Calu3 (cell line): ENCODE measurements around the gene ZBTB18. TPM values are rescaled to one million over a fixed set of nuclear protein-coding genes. Genes with fewer than 3 reads are reported as not detected.

Experiments used
- BruUV-seq: library from RNA; stranded (reverse); fragments of 400-500 nt; replicated peaks from 2 replicates; lab custom pipeline; 2021; lab: Mats Ljungman, UMichigan
- CTCF ChIA-PET: fragments of 300-600 bp; sonication (Branson Sonifier 250); formaldehyde crosslinking; loops from one replicate; lab custom pipeline; 2022; ENCODE audit warnings: antibody characterized with exemption; lab: Charles Lee
- DNase-seq: peaks from one replicate; pipeline ENCODE4 v3.0.0; 2022
- H3K27ac Mint-ChIP-seq: one replicate; pipeline ENCODE4 v1.8.0; 2022; ENCODE audit warnings: mixed read lengths; ENCODE audit not compliant: unreplicated experiment
- H3K27me3 Mint-ChIP-seq: one replicate; pipeline ENCODE4 v1.8.0; 2022; ENCODE audit warnings: mixed read lengths; ENCODE audit not compliant: unreplicated experiment
- H3K36me3 Mint-ChIP-seq: one replicate; pipeline ENCODE4 v1.8.0; 2022; ENCODE audit warnings: mild to moderate bottlenecking, moderate library complexity, mixed read lengths; ENCODE audit not compliant: insufficient read depth, unreplicated experiment
- H3K4me1 Mint-ChIP-seq: one replicate; pipeline ENCODE4 v1.8.0; 2022; ENCODE audit warnings: mild to moderate bottlenecking, low read depth, mixed read lengths; ENCODE audit not compliant: unreplicated experiment
- H3K4me3 Mint-ChIP-seq: one replicate; pipeline ENCODE4 v1.8.0; 2022; ENCODE audit warnings: mild to moderate bottlenecking, low read depth, moderate library complexity, mixed read lengths; ENCODE audit not compliant: unreplicated experiment
- H3K9me3 Mint-ChIP-seq: one replicate; pipeline ENCODE4 v1.8.0; 2022; ENCODE audit warnings: low read depth, mixed read lengths; ENCODE audit not compliant: unreplicated experiment
- CTCF ChIP-seq: fragments of 200-600 bp; IDR thresholded peaks from one replicate; pipeline ENCODE4 v1.8.0; 2022; ENCODE audit warnings: antibody characterized with exemption; ENCODE audit not compliant: unreplicated experiment
- intact Hi-C: fragments of 100-400 bp; cut with micrococcal nuclease; formaldehyde crosslinking; loops from one replicate; pipeline ENCODE4 v1.10.0; 2022; ENCODE audit not compliant: unreplicated experiment
- total RNA-seq: library from RNA; stranded (reverse); gene quantifications from 2 replicates; pipeline ENCODE4 v1.2.3, GENCODE V29; 2022

Gene ZBTB18
- total RNA-seq, 1 experiment from 2014 or later: 37.8 TPM

GRCh38 chr1:244065960-244066388, 14.9 kb downstream of the ZBTB18 start:
- DNase-seq: no peak
- no TSS peak for BruUV-seq
- Mint-ChIP-seq H3K4me3 (no peak overlapping the region), H3K27me3 (no peaks in the 10 kb centered on the region), H3K27ac (no peak overlapping the region), H3K9me3 (no peaks in the 10 kb centered on the region), H3K36me3 (peaks cover 4% of the 10 kb centered on the region), H3K4me1 (peaks cover 45% of the 10 kb centered on the region)
- no peak for TF ChIP-seq CTCF
- CTCF ChIA-PET: interaction anchor here (1.1 to 1.7 kb wide), 3 partner anchors 15 to 139 kb away, joined by 3 to 7 read pairs (median 3); partner anchors contain the start of gene ZBTB18
- intact Hi-C loops: loop anchor here (10.0 kb wide), 1 partner anchor 351 kb away; no protein-coding TSS in a partner anchor

GRCh38 chr1:244066954-244067716, 16.1 kb downstream of the ZBTB18 start:
- Mint-ChIP-seq H3K27me3 (no peaks in the 10 kb centered on the region), H3K36me3 (peaks cover 4% of the 10 kb centered on the region), H3K4me1 (peaks cover 45% of the 10 kb centered on the region), H3K9me3 (no peaks in the 10 kb centered on the region), H3K27ac (peak overlapping the region; percentile 57), H3K4me3 (peak overlapping the region; percentile 43)
- no TSS peak for BruUV-seq
- CTCF ChIA-PET: interaction anchor here (0.5 to 1.2 kb wide), 4 partner anchors 10 to 349 kb away, joined by 3 read pairs; no protein-coding TSS in a partner anchor
- no peak for TF ChIP-seq CTCF
- intact Hi-C loops: loop anchor here (10.0 kb wide), 1 partner anchor 352 kb away; no protein-coding TSS in a partner anchor
- peak; percentile 30 for DNase-seq

DNA sequence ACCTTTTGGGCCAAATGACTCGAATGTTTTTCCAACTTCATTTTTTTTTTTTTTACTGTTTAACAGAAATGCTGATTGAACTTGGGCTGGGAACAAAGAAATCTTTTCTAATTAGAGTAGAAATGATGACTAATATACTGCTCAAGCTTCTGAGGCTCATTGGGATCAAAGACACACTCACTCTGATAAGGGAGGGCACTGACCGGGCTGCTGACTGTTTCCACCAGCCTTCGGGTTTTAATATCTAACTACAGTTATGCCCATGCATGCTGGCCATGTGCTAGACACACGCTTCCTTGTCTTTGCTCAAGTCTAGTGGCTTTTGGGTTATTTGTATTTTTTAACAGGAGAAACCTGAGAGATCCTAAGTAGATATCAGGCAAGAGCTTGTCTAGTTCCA, 16.8 kb downstream of the ZBTB18 start:
- peak overlapping the region; percentile 57 for H3K27ac Mint-ChIP-seq
- TF ChIP-seq CTCF: no peak
- H3K9me3 Mint-ChIP-seq: no peaks in the 10 kb centered on the region
- CTCF ChIA-PET: interaction anchor here (0.5 to 1.2 kb wide), 9 partner anchors 9 to 348 kb away, joined by 3 to 8 read pairs (median 4); no protein-coding TSS in a partner anchor
- peak overlapping the region; percentile 43 for H3K4me3 Mint-ChIP-seq
- H3K36me3 Mint-ChIP-seq: peaks cover 4% of the 10 kb centered on the region
- BruUV-seq: no TSS peak
- peak; percentile 69 for DNase-seq
- H3K27me3 Mint-ChIP-seq: no peaks in the 10 kb centered on the region
- H3K4me1 Mint-ChIP-seq: peaks cover 45% of the 10 kb centered on the region
- intact Hi-C loops: loop anchor here (10.0 kb wide), 1 partner anchor 353 kb away; no protein-coding TSS in a partner anchor

GRCh38 chr1:244068567-244068966, 17.5 kb downstream of the ZBTB18 start:
- no peak for TF ChIP-seq CTCF
- H3K27me3 Mint-ChIP-seq: no peaks in the 10 kb centered on the region
- H3K4me1 Mint-ChIP-seq: peaks cover 46% of the 10 kb centered on the region
- H3K27ac Mint-ChIP-seq: peak overlapping the region; percentile 57
- intact Hi-C loops: loop anchor here (10.0 kb wide), 1 partner anchor 354 kb away; no protein-coding TSS in a partner anchor
- CTCF ChIA-PET: interaction anchor here (0.6 to 1.2 kb wide), 5 partner anchors 16 to 205 kb away, joined by 3 to 8 read pairs (median 4); no protein-coding TSS in a partner anchor
- H3K9me3 Mint-ChIP-seq: no peaks in the 10 kb centered on the region
- no peak for DNase-seq
- H3K4me3 Mint-ChIP-seq: no peak overlapping the region
- H3K36me3 Mint-ChIP-seq: no peaks in the 10 kb centered on the region
- BruUV-seq: no TSS peak
